Measurements from ENCODE around the gene NCAPG2. TPM values are rescaled to one million over a fixed set of nuclear protein-coding genes. Genes with fewer than 3 reads are reported as not detected.

NCAPG2 gene
- polyA plus RNA-seq, 1 donor from 2014 or later: 8.3 TPM

- Histone ChIP-seq H3F3A (ENCODE audit: insufficient read depth, low read length, poor library complexity, severe bottlenecking) (no peaks in the 10 kb centered on the region), H3K4me3 (ENCODE audit: low read length) (no peak overlapping the region), H3K36me3 (ENCODE audit: insufficient read depth, low read length) (no peaks in the 10 kb centered on the region), H3K9me3 (ENCODE audit: low read length) (no peaks in the 10 kb centered on the region), H4K20me1 (ENCODE audit: insufficient read depth) (no peaks in the 10 kb centered on the region), H2AFZ (ENCODE audit: low read depth, low read length) (no peak overlapping the region), H3K27me3 (ENCODE audit: insufficient read depth, low read depth, low read length) (no peaks in the 10 kb centered on the region), H3K9me2 (ENCODE audit: insufficient read depth, low read length) (no peaks in the 10 kb centered on the region), H3K4me2 (ENCODE audit: low read length) (no peak overlapping the region), H3K79me2 (replicated peaks; ENCODE audit: insufficient read depth, low read length) (no peaks in the 10 kb centered on the region), H3K27ac (ENCODE audit: low read length) (no peak overlapping the region), H3K9ac (ENCODE audit: low read length) (no peak overlapping the region)
- TF ChIP-seq EZH2 (IDR thresholded peaks at IDR 0.05; ENCODE audit: borderline replicate concordance, insufficient read depth, low read length, poor library complexity, severe bottlenecking) (no peak), MXI1 (conservative IDR thresholded peaks at IDR 0.05; ENCODE audit: poor library complexity, severe bottlenecking) (no peak), REST (IDR thresholded peaks at IDR 0.05; ENCODE audit: borderline replicate concordance) (no peak)
These were observed 41.8 kb downstream of the NCAPG2 start for GRCh38 chr7:158662610-158663427.

GRCh38 chr7:158658475-158658874 is 46.1 kb downstream of the NCAPG2 start:
- H3K9ac ChIP-seq (ENCODE audit: low read length): no peak overlapping the region
- no peak overlapping the region for H2AFZ ChIP-seq (ENCODE audit: low read depth, low read length)
- no peaks in the 10 kb centered on the region for H3K36me3 ChIP-seq (ENCODE audit: insufficient read depth, low read length)
- no peak overlapping the region for H3K4me2 ChIP-seq (ENCODE audit: low read length)
- no peak for TF ChIP-seq CTCF (IDR thresholded peaks at IDR 0.05; ENCODE audit: poor library complexity, severe bottlenecking)
- no peak for TF ChIP-seq POLR2AphosphoS5 (IDR thresholded peaks at IDR 0.05)
- no peak for TF ChIP-seq SMC3 (conservative IDR thresholded peaks at IDR 0.05; ENCODE audit: poor library complexity)
- no peak for TF ChIP-seq MXI1 (conservative IDR thresholded peaks at IDR 0.05; ENCODE audit: poor library complexity, severe bottlenecking)
- TF ChIP-seq TAF1 (IDR thresholded peaks at IDR 0.05; ENCODE audit: low read depth): no peak
- no peak for TF ChIP-seq EP300 (conservative IDR thresholded peaks at IDR 0.05; ENCODE audit: poor library complexity, severe bottlenecking)
- TF ChIP-seq REST (IDR thresholded peaks at IDR 0.05; ENCODE audit: borderline replicate concordance): no peak
- no peak for TF ChIP-seq RAD21 (conservative IDR thresholded peaks at IDR 0.05)
- TF ChIP-seq EZH2 (IDR thresholded peaks at IDR 0.05; ENCODE audit: borderline replicate concordance, insufficient read depth, low read length, poor library complexity, severe bottlenecking): no peak
- no peak overlapping the region for H3K4me3 ChIP-seq (ENCODE audit: low read length)
- H3F3A ChIP-seq (ENCODE audit: insufficient read depth, low read length, poor library complexity, severe bottlenecking): no peaks in the 10 kb centered on the region
- H4K20me1 ChIP-seq (ENCODE audit: insufficient read depth): no peaks in the 10 kb centered on the region
- H3K9me2 ChIP-seq (ENCODE audit: insufficient read depth, low read length): no peaks in the 10 kb centered on the region
- no peaks in the 10 kb centered on the region for H3K9me3 ChIP-seq (ENCODE audit: low read length)
- no peak overlapping the region for H3K27ac ChIP-seq (ENCODE audit: low read length)
- H3K27me3 ChIP-seq (ENCODE audit: insufficient read depth, low read depth, low read length): no peaks in the 10 kb centered on the region
- no peaks in the 10 kb centered on the region for H3K79me2 ChIP-seq (replicated peaks; ENCODE audit: insufficient read depth, low read length)
